Activated T-cell treated with anti-CD3 and anti-CD28 coated beads, Interleukin-2, amount 50 U/mL, for 72 hours (primary cell): ENCODE results near the gene LIPM. TPM values are rescaled to one million over a fixed set of nuclear protein-coding genes. Genes with fewer than 3 reads are reported as not detected.
"Not testable (repeated sequence)": the region's sequence is repeated elsewhere in the genome, so short reads cannot be mapped to it uniquely, and the experiment has no call there.

Experiments
- ATAC-seq, 2 donors: fragments of 150-1000 bp; cut with Tn5 transposase; replicated peaks in 1 of 2; 2 replicates each; pipeline ENCODE4 v1.10.0; 2021; ENCODE audit warnings: moderate library complexity in 2 of 2, mild to moderate bottlenecking in 1 of 2
- DNase-seq, 2 donors: peaks; one replicate each; pipeline ENCODE4 v3.0.0; 2021 to 2022; ENCODE audit warnings: mixed read lengths in 1 of 2
- H3K27ac Mint-ChIP-seq: one replicate; pipeline ENCODE4 v1.8.0; 2022; ENCODE audit warnings: mild to moderate bottlenecking, moderate library complexity, mixed read lengths
- H3K27me3 Mint-ChIP-seq: one replicate; pipeline ENCODE4 v1.8.0; 2022; ENCODE audit warnings: low read depth, mixed read lengths
- H3K36me3 Mint-ChIP-seq, 2 donors: one replicate each; pipeline ENCODE4 v1.8.0; 2022; ENCODE audit warnings: mixed read lengths in 2 of 2, mild to moderate bottlenecking in 1 of 2; ENCODE audit not compliant: insufficient read depth in 2 of 2
- H3K4me1 Mint-ChIP-seq: one replicate; pipeline ENCODE4 v1.8.0; 2022; ENCODE audit warnings: low read depth, mixed read lengths
- H3K4me3 Mint-ChIP-seq, 2 donors: one replicate each; pipeline ENCODE4 v1.8.0; 2022; ENCODE audit warnings: mild to moderate bottlenecking in 2 of 2, mixed read lengths in 2 of 2, moderate library complexity in 2 of 2
- H3K9me3 Mint-ChIP-seq, 2 donors: one replicate each; pipeline ENCODE4 v1.8.0; 2022; ENCODE audit warnings: mixed read lengths in 2 of 2
- total RNA-seq, 2 donors: library from RNA; stranded (reverse); gene quantifications; one replicate each; pipeline ENCODE4 v1.2.3, GENCODE V29; 2022

LIPM gene
- total RNA-seq, 2 donors from 2014 or later = not detected

DNA sequence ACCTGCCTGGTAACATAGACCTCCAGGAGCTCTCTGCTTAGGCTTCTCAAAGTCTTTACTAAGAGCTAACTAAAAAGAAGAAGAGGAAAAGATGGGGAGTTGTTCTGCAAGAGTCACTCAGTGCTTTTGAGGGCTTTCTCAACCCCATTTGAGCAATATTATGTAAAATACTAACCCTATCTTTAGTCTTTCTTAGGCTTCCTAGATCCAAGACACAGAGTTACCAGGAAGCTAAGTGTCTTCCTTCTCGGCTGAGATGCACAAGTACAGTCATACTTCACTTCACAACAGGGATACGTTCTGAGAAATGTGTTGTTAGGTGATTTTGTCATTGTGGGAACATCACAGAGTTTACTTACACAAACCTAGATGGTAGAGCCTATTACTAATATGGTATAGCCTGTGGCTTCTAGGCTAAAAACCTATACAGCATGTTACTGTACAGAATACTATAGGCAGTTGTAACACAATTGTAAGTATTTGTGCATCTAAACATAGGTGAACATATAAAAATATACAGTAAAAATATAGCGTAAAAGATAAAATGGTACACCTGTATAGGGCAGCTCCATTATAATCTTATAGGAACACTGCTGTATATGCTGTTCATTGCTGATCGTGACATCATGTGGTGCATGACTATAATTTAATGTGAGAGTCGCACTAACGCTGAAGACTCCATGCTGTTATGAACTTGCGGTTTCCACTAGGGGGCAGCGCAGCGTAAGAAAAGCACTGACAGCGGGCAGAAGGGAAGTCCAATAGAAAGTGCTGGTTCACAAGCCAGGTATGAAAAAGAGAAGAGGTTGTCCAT, 32.8 kb downstream of the LIPM start:
- Mint-ChIP-seq H3K36me3 (no peaks in the 10 kb centered on the region), H3K27me3 (no peaks in the 10 kb centered on the region), H3K9me3 (peaks cover 0 to 1% of the 10 kb centered on the region in 2 donors), H3K4me3 (no peak overlapping the region), H3K27ac (no peak overlapping the region), H3K4me1 (peaks cover 32% of the 10 kb centered on the region)
- peak; percentile 86 to 88 for DNase-seq
- ATAC-seq = peak; percentile 83

DNA sequence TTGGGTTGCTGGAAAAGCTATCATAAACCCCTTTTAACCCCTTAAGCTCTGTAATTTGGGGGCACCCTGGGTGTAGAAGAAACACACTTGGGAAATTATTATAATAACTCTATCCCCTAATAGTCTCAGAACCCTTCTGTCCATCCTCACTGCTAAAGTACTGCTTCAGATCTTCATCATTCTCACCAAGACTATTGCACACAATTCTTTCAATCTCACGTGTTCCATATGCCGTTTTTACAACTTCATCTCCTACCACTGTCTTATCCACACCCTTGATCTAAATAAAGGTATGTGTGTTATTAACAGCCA, 33.3 kb downstream of the LIPM start:
- DNase-seq (no peak), ATAC-seq (peak; percentile 4)
- Mint-ChIP-seq H3K9me3 (peaks cover 0 to 1% of the 10 kb centered on the region in 2 donors), H3K4me3 (no peak overlapping the region), H3K27me3 (no peaks in the 10 kb centered on the region), H3K4me1 (peaks cover 27% of the 10 kb centered on the region), H3K36me3 (no peaks in the 10 kb centered on the region), H3K27ac (no peak overlapping the region)

- not testable (repeated sequence) for H3K9me3 Mint-ChIP-seq, H3K36me3 Mint-ChIP-seq, H3K27ac Mint-ChIP-seq, H3K4me3 Mint-ChIP-seq, ATAC-seq, DNase-seq, H3K27me3 Mint-ChIP-seq
- H3K4me1 Mint-ChIP-seq = peaks cover 19% of the 10 kb centered on the region
Observed at GRCh38 chr10:88837632-88838031, 35.1 kb downstream of the LIPM start.

- peaks cover 7% of the 10 kb centered on the region for H3K4me1 Mint-ChIP-seq
- ATAC-seq (peak in 1 of 2 donors; percentile 10), DNase-seq (no peak)
- H3K4me3 Mint-ChIP-seq = no peak overlapping the region
- no peaks in the 10 kb centered on the region for H3K36me3 Mint-ChIP-seq
- peaks cover 0 to 1% of the 10 kb centered on the region in 2 donors for H3K9me3 Mint-ChIP-seq
- H3K27ac Mint-ChIP-seq = no peak overlapping the region
- peaks cover 12% of the 10 kb centered on the region for H3K27me3 Mint-ChIP-seq
Observed at GRCh38 chr10:88838766-88839350, 36.3 kb downstream of the LIPM start.

DNA sequence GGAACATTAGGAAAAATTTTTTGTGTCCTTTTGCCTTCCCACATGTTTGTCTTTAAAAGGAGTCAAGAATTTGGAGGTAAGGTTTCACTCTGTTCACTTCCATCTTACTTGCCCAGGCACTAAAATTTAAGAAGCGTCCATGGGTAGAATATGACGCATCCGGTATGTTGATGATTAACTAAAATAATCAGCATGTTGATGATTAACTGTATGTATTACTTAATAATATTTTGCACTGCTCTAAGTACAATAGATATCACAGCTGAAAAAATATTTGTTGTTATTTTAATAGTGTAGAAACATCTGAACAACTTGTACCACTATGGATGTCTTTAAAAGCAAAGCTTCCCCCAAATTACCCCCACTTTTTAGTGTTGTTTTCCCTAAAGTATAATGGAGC, 37.6 kb downstream of the LIPM start:
- no peak for ATAC-seq
- Mint-ChIP-seq H3K9me3 (peaks cover 0 to 1% of the 10 kb centered on the region in 2 donors), H3K4me1 (peaks cover 5% of the 10 kb centered on the region), H3K27me3 (peaks cover 19% of the 10 kb centered on the region), H3K36me3 (no peaks in the 10 kb centered on the region), H3K27ac (no peak overlapping the region), H3K4me3 (no peak overlapping the region)
- DNase-seq = no peak

DNA sequence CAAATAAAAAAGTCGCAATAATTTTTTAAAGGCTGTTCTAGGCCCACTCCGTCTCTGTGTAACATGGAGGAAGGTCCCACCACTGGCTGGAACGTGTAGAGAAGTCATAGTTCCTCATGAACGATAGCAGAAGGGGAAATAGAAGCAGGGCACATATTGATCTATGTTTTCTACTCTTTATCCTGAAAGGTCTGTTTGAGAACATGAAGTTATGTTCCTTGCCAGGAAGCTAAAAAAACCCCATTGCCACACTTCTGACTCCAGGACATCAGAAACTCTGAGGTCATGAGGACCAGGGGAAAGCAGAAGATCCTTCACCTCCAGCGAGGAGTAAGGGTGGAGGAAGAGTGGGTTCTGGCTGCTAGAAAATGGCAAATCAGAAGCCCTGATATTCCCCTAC, 38.4 kb downstream of the LIPM start:
- H3K4me3 Mint-ChIP-seq = no peak overlapping the region
- H3K9me3 Mint-ChIP-seq = peaks cover 0 to 1% of the 10 kb centered on the region in 2 donors
- ATAC-seq (no peak), DNase-seq (no peak)
- peaks cover 27% of the 10 kb centered on the region for H3K27me3 Mint-ChIP-seq
- H3K27ac Mint-ChIP-seq = no peak overlapping the region
- peaks cover 5% of the 10 kb centered on the region for H3K4me1 Mint-ChIP-seq
- H3K36me3 Mint-ChIP-seq = no peaks in the 10 kb centered on the region

DNA sequence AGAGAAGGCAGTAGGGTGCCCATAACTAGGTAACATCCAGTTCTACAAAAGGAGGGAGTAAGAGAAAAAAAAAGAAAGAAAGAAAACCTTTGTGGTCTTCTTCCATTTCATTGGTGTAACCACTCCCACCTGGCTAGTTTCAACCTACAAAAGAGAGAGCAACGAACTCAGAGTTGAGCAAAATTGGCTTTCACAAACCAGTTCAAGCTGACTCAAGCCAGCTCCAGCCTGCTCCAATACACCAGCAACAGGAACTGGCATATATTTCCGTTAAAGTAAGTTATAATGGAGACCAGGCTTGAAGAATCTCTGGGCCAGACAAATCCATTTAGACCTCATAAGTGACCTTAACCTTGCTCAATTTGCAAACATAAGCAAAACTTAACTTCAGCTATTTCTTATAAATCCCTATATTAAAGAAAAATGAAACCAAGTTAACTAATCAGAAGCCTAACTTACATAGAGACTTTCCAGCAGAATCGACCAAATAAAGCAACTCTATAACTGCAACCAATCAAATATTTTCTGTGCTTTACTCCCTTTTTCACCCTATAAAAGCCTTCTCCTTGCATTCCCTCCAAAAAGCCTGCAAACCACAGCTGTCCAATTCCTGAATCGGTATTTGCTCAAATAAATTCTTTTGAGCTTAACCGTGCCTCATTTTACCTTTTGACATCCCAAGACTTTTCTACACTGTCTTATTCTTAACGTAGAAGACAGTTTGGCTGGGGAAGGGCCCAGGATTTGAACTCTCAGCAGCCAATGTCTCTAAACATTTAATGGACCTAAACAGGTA, 39.0 kb downstream of the LIPM start:
- Mint-ChIP-seq H3K9me3 (peaks cover 0 to 1% of the 10 kb centered on the region in 2 donors), H3K27me3 (peaks cover 30% of the 10 kb centered on the region), H3K36me3 (no peaks in the 10 kb centered on the region), H3K27ac (no peak overlapping the region), H3K4me3 (no peak overlapping the region), H3K4me1 (peaks cover 5% of the 10 kb centered on the region)
- ATAC-seq (peak; percentile 45 to 48), DNase-seq (no peak)

- ATAC-seq (no peak), DNase-seq (no peak)
- no peak overlapping the region for H3K4me3 Mint-ChIP-seq
- peaks cover 14% of the 10 kb centered on the region for H3K4me1 Mint-ChIP-seq
- H3K9me3 Mint-ChIP-seq = peaks cover 0 to 1% of the 10 kb centered on the region in 2 donors
- peaks cover 30% of the 10 kb centered on the region for H3K27me3 Mint-ChIP-seq
- no peaks in the 10 kb centered on the region for H3K36me3 Mint-ChIP-seq
- H3K27ac Mint-ChIP-seq = no peak overlapping the region
Observed at GRCh38 chr10:88843171-88843570, 40.6 kb downstream of the LIPM start.

- peaks cover 35% of the 10 kb centered on the region for H3K4me1 Mint-ChIP-seq
- H3K4me3 Mint-ChIP-seq = peak overlapping the region; percentile 56 to 92
- H3K36me3 Mint-ChIP-seq = no peaks in the 10 kb centered on the region
- DNase-seq (no peak), ATAC-seq (peak; percentile 75 to 80)
- peaks cover 36% of the 10 kb centered on the region for H3K27me3 Mint-ChIP-seq
- no peaks in the 10 kb centered on the region for H3K9me3 Mint-ChIP-seq
- H3K27ac Mint-ChIP-seq = peak overlapping the region; percentile 99
Observed at GRCh38 chr10:88848499-88848898, 46.0 kb downstream of the LIPM start.

- peak; percentile 87 to 89 for ATAC-seq
- Mint-ChIP-seq H3K27me3 (peaks cover 29% of the 10 kb centered on the region), H3K4me1 (peaks cover 38% of the 10 kb centered on the region), H3K27ac (peak overlapping the region; percentile 99), H3K36me3 (no peaks in the 10 kb centered on the region), H3K4me3 (peak overlapping the region; percentile 56 to 92), H3K9me3 (no peaks in the 10 kb centered on the region)
- no peak for DNase-seq
Observed at GRCh38 chr10:88849234-88849633, 46.7 kb downstream of the LIPM start.

- Mint-ChIP-seq H3K4me1 (peaks cover 44% of the 10 kb centered on the region), H3K27me3 (peaks cover 19% of the 10 kb centered on the region), H3K36me3 (no peaks in the 10 kb centered on the region), H3K9me3 (no peaks in the 10 kb centered on the region), H3K27ac (no peak overlapping the region), H3K4me3 (no peak overlapping the region)
- DNase-seq = no peak
- no peak for ATAC-seq
Observed at GRCh38 chr10:88850712-88851111, 48.2 kb downstream of the LIPM start.

DNA sequence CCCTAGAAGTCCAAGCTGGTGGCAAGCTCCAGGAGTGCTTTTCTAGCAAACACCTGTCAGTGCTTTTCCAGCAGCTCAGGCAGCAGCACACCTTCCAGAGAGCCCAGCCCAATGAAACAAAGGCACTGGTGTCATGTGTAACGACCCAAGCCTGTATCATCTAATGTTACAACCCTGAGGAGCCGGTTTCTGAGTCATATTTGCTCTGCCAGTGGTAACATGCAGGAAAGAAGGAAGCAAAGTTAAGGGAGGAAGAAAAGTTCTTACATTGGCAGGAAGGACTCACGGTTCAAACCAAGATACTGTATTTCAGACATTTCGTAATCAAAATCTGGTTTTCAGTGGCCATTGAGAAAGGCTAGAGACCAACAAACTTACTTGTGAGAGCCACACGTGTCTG, 49.2 kb downstream of the LIPM start, which contains the start of gene ANKRD22:
ANKRD22 (minus strand) TSS at position 139 of the 400 bp plus-strand sequence. CDS start 237 bp downstream, outside the sequence.
- ATAC-seq = no peak
- no peaks in the 10 kb centered on the region for H3K36me3 Mint-ChIP-seq

GRCh38 chr10:88852327-88852726, 49.8 kb downstream of the LIPM start:
- H3K27ac Mint-ChIP-seq = no peak overlapping the region
- DNase-seq = no peak
- H3K4me1 Mint-ChIP-seq = peaks cover 41% of the 10 kb centered on the region
- no peaks in the 10 kb centered on the region for H3K9me3 Mint-ChIP-seq
- no peak overlapping the region for H3K4me3 Mint-ChIP-seq
- ATAC-seq = no peak
- peaks cover 14% of the 10 kb centered on the region for H3K27me3 Mint-ChIP-seq
- H3K36me3 Mint-ChIP-seq = no peaks in the 10 kb centered on the region

More for the DNA sequence above, 49.2 kb downstream of the LIPM start, which contains the start of gene ANKRD22:
- H3K4me3 Mint-ChIP-seq = no peak within 1 kb of the TSS
- no peak within 1 kb of the TSS for H3K27ac Mint-ChIP-seq
- H3K4me1 Mint-ChIP-seq = peaks cover 44% of the 10 kb centered on the region
- no peak for DNase-seq
- peaks cover 14% of the 10 kb centered on the region for H3K27me3 Mint-ChIP-seq
- H3K9me3 Mint-ChIP-seq = no peaks in the 10 kb centered on the region
